Breast epithelium (tissue), 3 donors: Measurements from ENCODE around the gene ADCYAP1R1.

Experiments used
- POLR2A ChIP-seq: fragments of 450-650 bp; IDR thresholded peaks from one replicate; pipeline ENCODE4 v1.6.1; 2016; ENCODE audit warnings: antibody characterized with exemption, mild to moderate bottlenecking, moderate library complexity
- TF ChIP-seq, protein P1 (sequence below), 3 donors: fragments of 450-650 bp; IDR thresholded peaks; one replicate each; pipeline ENCODE4 v1.5.1; 2016 to 2017; ENCODE audit warnings: antibody characterized with exemption in 3 of 3, mild to moderate bottlenecking in 3 of 3, moderate library complexity in 3 of 3

DNA sequence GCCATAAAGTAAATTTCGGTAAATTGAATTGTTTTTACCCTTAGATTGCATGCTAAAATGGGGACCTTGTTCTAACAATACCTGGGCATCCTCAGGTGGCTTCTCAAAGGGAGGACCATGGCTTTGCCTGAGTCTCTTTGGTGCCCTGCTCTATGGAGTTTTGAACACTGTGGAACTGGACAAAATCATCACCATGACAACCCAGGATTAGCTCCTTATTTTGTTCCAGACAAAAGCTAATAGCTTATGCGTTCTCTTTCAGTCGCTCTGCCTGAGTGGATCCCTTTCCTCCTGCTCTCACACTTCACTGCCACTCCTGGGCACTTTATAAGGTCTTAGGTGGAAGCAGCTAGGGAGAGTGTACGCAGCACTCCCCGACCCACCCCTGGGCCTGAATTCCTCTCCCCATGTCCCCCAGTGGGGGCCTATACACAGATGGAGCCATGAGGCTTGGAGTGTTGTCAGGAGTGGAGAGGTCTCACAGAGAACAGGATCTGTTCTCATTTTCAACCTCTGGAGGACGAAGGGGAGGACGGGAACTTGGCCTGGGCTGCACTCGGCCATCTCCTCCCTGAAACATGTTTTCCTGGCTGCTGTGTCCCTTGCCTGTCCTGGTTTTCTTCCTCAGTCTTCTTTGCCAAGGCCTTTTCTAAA is 19.0 kb downstream of the ADCYAP1R1 start:
- TF ChIP-seq POLR2A: no peak
- TF ChIP-seq, protein P1, sequence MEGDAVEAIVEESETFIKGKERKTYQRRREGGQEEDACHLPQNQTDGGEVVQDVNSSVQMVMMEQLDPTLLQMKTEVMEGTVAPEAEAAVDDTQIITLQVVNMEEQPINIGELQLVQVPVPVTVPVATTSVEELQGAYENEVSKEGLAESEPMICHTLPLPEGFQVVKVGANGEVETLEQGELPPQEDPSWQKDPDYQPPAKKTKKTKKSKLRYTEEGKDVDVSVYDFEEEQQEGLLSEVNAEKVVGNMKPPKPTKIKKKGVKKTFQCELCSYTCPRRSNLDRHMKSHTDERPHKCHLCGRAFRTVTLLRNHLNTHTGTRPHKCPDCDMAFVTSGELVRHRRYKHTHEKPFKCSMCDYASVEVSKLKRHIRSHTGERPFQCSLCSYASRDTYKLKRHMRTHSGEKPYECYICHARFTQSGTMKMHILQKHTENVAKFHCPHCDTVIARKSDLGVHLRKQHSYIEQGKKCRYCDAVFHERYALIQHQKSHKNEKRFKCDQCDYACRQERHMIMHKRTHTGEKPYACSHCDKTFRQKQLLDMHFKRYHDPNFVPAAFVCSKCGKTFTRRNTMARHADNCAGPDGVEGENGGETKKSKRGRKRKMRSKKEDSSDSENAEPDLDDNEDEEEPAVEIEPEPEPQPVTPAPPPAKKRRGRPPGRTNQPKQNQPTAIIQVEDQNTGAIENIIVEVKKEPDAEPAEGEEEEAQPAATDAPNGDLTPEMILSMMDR (IDR thresholded peaks at IDR 0.05): no peak
